Hippocampal formation (tissue), 2 donors: Measurements from ENCODE around the gene FFAR2.
"Not testable (repeated sequence)": the region's sequence is repeated elsewhere in the genome, so short reads cannot be mapped to it uniquely, and the experiment has no call there.

ENCODE experiments used
- DNase-seq, 2 donors: peaks; one replicate each; lab custom pipeline; 2025; lab: John Stamatoyannopoulos, UW

FFAR2 gene

DNA sequence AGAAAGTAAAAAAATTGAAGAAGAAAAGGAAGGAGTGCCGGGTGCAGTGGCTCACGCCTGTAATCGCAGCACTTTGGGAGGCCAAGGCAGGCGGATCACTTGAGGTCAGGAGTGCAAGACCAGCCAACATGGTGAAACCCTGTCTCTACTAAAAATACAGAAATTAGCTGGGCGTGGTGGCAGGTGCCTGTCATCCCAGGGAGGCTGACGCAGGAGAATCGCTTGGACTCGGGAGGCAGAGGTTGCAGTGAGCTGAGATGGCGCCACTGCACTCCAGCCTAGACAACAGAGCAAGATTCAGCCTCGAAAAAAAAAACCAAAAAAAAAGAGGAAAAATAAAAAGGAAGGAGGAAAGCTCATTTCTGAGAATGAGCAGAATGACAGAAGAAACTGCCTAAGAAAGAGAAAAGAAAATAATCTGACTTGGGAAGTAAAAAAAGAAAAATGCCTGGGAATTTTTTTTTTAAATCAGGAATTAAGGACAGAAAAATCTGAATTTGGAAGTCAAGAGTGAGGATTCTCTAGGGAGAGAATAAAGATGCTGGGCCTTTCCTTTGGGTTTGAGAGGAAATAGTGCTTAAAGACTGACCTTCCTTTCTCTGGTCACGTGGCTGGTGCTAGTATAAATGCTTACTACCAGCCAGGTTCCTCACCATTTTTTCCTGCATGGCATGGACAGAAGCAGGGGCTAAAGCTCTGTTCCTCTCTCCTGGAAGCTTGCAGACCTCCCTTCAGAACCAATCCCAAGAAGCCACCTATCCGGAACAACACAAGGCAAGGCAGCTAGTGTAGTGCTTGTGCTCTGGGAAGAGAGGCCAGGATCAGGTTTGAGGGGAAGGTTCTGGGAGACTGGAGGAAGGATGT, at the start of gene FFAR2:
Gene FFAR2 (plus strand): TSS at position 652 of the 864 bp plus-strand sequence. CDS start 1,458 bp downstream, outside the sequence.
- no peak for DNase-seq

DNA sequence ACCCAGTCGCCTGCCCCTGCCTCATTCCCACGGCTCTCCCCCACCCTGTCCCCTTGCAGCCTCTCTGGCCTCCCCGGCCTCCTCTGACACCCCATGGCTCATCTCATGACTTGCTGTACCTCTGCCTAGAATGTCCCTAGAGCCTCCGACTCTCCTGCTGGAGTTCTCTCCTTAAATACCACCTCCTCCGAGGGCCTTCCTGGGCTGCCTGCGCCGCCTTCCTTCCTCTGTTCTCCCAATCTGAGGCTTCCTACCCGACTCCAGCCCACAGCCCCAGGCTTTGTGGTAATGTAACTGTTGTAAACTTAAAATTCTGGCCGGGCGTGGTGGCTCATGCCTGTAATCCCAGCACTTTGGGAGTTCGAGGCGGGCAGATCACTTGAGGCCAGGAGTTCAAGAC, 49.5 kb upstream of the FFAR2 start:
- DNase-seq, result no peak

DNA sequence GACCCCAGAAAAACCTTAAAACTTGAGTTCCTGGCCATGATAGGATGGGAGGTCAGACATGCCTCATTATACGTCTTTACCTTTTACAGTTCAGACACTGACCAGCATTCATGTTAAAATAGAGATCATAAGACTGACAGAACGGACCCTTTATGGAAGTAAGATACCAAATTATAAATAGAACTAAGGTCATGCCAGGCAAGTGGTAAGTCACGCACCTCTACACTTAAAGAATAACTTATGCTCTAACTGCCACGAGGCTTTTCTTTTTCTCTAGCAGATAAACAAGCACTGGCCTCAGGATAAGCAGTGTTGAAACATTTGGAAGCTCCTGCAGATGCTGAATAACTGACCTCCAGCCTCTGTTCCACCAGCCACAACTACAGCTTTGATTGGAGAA, 48.8 kb upstream of the FFAR2 start:
- DNase-seq, result no peak

DNA sequence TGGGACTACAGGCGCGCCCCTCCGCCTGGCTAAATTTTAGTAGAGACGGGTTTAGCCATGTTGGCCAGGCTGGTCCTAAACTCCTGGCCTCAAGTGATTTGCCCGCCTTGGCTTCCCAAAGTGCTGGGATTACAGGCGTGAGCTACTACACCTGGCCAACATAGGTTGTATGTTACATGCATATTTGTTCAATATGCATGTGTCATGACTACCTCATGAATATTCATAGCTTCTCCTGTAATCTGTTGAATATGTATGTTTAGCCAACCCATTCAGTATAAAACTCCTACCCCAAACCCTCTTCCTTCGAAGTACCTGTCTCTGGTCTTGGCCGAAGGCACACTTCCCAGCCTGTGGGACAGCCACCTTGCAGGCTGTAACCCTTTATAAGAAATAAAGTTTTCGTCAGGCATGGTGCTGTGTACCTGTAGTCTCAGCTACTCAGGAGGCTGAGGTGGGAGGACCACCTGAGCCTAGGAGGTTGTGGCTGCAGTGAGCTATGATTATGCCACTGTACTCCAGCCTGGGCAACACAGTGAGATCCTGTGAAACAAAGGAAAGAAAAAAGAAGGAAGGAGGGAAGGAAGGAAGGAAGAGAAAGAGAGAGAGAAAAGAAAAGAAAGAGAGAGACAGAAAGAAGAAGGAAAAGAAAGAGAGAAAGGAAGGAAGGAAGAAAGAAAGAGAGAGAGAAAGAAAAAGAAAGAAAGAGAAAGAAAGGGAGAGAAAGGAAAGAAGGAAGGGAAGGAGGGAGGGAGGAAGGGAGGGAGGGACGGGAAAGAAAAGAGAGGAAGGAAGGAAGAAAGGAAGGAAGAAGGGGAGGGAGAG, 47.9 kb upstream of the FFAR2 start:
- DNase-seq, result no peak

DNA sequence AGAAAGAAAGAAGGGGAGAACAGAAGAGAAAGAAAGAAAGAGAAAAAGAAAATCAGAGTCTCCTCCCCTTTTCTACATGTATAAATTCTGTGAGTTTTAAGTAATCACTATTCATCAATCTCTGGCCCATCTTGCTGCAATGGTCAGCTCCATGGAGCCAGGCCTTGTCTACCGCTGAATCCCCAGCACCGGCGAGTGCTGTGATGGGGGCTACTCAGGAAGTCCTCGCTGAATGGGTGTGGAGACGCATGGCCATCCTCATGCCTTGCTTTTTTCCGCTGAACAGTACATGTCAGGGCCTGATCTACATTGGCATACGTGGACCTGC, 47.3 kb upstream of the FFAR2 start:
- no peak for DNase-seq

DNA sequence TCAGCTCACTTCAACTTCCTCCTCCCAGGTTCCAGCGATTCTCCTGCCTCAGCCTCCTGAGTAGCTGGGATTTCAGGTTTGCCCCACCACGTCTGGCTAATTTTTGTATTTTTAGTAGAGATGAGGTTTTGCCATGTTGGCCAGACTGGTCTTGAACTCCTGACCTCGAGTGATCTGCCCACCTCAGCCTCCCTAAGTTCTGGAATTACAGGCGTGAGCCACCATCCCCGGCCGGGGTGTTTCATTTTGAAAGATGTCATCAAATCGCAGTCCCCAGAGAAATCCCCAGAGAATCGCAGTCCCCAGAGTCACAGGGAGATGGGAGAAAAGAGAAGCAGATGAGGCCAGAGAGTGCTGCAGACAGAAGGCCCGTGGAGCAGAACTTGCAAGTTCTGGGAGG, 46.6 kb upstream of the FFAR2 start:
- DNase-seq, result not testable (repeated sequence)

DNA sequence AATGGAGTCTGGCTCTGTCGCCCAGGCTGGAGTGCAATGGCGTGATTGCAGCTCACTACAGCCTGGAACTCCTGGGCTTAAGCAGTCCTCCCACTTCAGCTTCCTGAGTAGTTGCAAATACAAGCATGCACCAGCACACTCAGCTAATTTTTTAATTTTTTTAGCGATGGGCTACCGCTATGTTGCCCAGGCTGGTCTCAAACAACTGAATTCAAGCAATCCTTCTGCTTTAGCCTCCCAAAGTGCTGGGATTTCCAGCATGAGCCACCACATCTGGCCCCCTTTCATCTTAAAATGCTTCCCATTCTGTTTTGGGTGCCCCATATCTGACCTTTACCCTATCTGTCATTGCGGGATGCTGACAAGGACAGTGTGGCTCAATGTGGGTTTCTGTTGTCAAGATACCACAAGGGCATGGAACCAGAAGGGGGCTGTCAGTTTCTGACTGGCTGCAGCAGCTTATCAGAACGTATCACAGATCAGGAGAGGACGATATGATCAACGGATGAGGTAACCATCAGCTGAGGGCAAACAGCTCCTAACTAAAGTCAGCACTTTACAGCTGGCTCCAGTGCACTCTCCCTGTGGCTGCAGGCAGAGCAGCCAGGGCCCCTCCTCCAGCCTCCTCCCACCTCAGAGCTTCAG, 44.8 kb upstream of the FFAR2 start:
- no peak for DNase-seq

DNA sequence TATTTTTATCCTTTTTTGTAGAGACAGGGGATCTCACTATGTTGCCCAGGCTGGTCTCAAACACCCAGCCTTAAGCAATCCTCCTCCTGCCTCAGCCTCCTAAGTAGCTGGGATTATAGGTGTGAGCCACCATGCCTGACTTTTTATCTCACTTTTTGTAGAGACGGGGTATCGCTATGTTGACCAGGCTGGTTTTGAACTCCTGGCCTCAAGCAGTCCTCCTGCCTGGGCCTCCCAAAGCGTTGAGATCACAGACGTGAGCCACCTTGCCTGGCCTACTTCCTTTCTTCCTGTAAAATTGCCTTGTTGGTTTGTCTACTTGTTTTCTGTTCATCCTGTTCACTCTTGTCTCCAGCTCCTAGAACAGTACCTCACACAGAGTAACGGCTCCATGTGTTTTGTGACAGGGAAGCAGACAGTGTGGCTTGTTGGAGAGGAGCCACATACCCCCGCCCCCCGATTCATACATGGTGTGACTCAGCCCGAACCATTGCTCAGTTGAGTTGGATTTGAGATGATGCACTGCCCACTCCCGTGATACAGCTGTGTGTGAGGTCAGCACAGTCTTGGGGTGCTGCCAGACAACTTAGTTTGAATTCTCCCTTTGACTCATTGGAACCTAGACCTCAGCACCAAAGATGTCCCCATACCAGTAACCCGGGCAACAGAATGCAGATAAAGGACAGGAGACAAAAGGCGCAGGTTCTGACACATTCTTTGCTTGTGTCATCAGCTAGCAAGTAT, 43.0 kb upstream of the FFAR2 start:
- DNase-seq, result no peak

DNA sequence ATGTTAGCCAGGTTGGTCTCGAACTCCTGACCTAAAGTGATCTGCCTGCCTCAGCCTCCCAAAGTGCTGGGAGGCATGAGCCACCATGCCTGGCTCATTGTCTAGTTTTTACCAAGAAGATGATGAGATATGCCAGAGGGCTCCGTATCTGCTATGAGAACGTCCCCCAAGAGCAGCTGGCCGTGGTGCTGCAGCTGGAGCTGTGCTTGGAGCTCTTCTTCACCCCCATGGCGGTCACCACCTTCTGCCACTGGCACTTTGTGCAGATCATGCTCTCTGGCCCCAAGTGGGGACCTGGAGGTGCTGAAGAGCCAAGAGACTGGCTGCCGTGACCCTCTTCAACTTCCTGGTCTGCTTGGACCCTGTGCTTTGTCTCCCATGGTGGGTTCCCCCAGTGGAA, 40.4 kb upstream of the FFAR2 start:
- no peak for DNase-seq

DNA sequence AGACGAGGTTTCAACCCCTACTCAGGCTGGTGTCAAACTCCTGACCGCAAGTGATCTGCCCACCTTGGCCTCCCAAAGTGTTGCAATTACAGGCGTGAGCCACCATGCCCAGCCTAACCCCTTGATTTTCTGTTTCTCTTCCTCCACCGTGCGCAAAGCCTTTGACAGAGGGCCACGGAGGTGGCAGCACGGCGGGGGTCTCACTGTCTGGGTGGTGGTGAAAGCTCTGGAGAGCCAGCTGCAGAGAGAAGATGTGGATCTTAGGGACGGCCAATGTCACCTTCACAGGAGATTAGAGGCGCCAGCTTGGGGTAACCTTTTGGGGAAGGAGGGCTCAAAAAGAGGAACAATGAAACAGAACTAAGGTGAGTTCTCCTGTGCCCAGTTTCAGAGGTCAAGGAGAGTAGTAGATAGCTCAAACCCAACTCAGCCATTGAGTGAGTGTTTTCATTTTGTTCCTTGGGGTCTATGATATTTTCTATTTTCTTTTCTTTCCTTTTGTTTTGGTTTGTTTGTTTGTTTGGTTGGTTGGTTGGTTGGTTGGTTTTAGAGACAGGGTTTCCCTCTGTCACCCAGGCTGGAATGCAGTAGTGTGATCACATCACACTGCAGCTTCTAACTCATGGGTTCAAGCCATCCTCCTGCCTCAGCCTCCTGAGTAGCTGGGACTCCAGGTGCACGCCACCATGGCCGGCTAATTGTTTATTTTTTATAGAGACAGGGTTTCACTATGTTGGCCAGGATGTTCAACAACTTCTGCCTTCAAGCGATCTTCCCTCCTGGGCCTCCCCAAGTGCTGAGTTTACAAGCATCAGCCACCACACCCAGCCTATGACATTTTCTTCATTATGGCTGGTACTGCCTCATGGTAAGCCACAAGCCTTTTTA, 39.5 kb upstream of the FFAR2 start:
- no peak for DNase-seq

DNA sequence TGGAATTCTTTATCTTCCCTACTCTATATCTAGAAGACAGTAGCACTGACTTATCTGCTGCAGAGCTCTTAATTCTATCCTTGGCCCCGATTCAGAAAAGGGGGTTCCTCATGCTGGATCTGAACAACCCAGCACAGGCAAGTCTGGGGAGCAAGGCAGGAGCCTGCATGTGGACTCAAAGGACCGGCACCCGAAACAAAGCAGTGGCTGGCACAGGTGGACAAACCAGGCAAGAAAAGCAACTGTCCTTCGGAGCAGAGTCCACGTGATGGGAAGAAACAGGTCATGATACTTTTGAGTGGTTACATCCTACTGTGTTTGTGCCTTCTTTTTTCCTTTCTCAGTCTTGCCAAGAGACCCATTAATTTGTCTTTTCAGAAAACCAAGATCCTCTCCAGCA, 38.9 kb upstream of the FFAR2 start:
- DNase-seq, result no peak

DNA sequence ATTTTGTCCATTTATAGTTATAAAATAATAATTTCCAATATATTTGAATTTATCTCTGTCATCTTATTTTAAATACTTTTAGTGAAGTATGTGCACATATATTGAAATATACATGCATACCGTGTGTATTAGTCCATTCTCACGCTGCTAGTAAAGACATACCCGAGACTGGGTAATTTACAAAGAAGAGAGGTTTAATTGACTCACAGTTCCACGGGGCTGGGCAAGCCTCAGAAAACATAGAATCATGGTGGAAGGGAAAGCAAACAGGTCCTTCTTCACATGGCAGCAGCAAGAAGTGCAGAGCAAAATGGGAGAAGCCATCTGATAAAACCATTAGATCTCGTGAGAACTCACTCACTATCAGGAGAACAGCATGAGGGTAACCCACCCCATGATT, 37.6 kb upstream of the FFAR2 start:
- no peak for DNase-seq

DNA sequence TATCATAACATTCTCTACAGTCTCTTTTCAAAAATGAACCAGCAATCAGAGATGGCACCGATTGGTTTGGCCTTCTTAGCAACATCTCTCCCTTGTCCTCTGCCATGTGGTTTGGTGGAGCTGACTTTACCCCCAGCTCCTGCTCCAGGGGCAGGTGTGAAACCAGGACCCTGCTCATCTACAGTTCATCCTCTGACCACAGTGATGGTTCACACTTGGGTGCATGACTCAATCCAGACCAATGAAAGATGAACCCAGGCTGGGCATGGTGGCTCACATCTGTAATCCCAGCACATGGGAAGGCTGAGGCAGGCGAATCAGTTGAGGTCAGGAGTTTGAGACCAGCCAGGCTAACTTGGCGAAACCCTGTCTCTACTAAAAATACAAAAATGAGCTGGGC, 33.6 kb upstream of the FFAR2 start:
- no peak for DNase-seq

DNA sequence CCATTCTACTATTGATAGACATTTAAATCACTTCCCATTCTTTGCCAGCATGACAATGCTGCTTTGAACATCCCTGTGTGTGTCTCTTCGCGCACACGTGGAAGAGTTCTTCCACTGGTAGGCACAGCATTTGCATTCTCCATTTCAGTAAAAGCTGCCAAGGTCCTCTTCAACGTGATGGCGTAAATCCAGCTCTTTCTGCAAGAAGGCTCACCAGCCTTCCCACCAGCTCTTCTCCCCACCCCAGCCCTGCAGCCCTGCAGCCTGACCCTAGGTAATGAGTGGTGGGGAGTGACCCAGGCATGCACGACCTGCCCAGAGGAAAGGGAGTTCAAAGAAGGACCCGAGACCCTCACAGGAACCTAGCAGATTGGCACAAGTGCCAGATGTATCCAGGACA, 31.7 kb upstream of the FFAR2 start:
- no peak for DNase-seq

DNA sequence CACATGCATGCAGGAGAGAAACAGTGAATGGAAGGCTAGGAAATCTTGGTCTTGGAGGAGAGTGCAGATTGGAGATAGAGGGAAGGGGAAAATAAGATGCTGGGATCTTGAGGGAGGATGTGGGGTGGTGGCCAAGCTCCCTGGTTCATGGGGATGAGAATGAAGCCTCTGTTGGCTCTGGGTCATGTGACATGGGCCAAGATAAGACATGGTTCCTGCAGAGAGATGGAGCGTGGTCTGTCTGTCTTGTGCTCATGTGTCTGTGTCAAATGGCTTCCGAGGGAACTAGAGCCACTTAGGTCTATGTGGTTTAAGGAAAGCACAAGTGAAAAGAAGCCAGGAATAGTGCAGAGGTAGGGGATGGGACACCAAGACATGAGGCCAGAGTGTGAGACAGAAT, 30.8 kb upstream of the FFAR2 start:
- no peak for DNase-seq

DNA sequence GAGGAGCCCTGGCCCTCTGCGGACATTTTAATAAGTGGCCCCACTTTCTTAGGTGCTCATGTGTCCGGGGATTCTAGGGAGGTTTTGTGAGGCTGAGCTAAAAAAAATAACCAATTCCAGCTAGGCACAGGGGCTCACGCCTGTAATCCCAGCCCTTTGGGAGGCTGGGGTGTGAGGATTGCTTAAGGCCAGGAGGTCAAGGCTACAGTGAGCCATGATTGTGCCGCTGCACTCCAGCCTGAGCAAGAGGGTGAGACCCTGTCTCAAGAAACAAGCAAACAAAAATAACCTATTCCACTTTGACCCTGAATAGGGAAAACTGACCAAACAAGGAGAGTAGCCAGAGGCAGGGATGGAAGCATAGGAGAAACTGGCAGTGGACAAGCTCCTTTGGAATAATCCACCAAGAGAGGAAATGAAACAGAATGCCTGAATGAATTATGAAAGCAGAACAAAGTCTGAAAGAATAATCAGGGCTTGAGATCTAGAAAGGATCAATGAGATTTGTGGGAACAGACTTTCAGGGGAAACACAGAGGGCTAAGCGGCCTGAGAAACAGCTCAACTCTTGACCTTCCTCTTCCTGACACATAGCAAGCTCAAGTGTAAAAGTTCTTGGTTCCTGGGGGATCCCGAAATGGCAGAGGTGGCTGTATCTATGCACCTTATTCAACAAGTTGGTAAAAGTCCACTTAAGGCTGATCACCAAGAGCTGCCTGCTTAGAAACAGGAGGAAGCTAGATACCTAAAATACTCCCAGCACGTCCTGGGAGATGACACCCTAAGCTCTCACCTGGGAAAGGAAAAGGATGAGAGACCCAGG, 30.1 kb upstream of the FFAR2 start:
- DNase-seq, result no peak

DNA sequence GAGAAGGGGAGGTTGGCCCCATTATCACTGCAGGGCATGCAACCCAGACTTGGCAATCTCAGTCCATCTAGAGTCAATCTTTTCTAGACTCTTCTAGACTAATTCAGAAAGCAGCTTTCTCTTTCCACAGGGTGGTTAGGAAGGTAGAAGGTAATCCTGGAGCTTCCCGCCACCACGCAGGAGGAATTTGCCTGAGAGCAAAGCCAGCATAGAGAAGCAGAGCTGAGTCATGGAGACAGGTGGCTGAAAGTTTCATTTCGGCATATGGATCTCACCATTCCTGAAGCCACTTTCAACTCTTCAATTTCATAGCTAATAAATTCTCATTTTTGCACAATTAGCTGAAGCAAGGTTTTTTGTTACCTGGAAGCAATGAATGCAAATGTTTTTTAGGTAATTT, 29.0 kb upstream of the FFAR2 start:
- DNase-seq, result no peak

DNA sequence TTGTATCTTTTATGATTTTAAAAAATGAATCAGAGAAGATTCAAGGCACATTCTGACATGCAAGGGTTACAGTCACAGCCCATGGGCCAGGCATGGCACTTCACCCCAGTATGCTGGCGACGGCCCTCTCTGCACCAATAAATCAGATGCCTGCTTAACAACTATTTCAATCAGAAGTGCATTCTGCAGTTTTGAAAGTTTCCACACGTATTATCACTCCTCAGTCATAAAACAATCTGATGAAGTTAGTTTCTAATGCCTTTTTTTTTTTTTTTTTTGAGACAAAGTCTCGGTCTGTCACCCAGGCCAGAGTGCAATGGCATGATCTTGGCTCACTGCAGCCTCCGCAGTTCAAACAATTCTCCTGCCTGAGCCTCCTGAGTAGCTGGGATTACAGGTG, 28.3 kb upstream of the FFAR2 start:
- no peak for DNase-seq

DNA sequence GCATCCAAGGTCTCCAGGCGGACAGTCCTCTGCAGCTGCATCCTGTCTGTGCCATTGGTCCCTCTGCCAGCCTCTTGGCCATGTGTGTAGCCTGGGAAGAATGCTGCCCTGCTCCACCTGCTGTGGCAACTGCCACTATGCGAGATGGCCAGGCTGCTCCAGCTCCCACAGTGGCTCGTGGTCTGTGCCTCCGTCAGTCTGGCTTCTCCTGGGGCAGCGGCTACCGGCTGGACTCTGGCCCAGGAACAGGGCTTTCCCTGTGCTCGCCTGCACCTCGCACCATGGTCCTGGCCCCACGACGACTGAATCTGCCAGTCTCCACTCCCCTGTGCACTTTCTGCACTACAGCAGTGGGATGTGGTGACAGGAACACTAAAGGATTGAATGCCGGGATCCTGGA, 26.7 kb upstream of the FFAR2 start:
- no peak for DNase-seq

DNA sequence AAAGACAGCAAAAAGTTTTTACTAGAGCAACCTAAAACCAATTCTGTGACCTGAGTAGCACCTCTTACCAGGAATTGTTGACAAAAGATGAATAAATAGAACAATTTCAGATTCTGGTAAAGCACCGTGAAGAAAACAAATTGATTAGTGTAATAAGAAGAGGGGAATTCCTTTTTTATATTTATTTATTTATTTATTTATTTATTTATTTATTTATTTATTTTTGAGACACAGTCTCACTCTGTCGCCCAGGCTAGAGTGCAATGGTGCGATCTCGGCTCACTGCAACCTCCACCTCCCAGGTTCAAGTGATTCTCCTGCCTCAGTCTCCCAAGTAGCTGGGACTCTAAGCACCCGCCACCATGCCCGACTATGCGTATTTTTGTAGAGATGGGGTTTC, 24.7 kb upstream of the FFAR2 start:
- not testable (repeated sequence) for DNase-seq
